Stimulated activated naive CD4-positive, alpha-beta T cell (primary cell): ENCODE results near the gene C11orf24.
"Not testable (repeated sequence)": the region's sequence is repeated elsewhere in the genome, so short reads cannot be mapped to it uniquely, and the experiment has no call there.

Source experiments
- DNase-seq, 6 experiments: peaks; one replicate each; lab custom pipeline; 2025; lab: John Stamatoyannopoulos, UW

Gene C11orf24

DNA sequence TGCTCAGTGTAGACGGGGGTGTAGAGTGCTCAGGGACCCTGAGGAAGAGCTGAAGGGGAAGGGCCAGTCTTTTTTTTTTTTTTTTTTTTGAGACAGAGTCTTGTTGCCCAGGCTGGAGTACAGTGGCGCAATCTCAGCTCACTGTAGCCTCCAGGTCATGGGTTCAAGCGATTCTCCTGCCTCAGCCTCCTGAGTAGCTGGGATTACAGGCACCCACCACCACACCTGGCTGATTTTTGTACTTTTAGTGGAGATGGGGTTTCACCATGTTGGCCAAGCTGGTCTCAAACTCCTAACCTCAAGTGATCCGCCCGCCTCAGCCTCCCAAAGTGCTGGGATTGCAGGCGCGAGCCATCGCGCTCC, 27.7 kb upstream of the C11orf24 start:
- DNase-seq = not testable (repeated sequence)

DNA sequence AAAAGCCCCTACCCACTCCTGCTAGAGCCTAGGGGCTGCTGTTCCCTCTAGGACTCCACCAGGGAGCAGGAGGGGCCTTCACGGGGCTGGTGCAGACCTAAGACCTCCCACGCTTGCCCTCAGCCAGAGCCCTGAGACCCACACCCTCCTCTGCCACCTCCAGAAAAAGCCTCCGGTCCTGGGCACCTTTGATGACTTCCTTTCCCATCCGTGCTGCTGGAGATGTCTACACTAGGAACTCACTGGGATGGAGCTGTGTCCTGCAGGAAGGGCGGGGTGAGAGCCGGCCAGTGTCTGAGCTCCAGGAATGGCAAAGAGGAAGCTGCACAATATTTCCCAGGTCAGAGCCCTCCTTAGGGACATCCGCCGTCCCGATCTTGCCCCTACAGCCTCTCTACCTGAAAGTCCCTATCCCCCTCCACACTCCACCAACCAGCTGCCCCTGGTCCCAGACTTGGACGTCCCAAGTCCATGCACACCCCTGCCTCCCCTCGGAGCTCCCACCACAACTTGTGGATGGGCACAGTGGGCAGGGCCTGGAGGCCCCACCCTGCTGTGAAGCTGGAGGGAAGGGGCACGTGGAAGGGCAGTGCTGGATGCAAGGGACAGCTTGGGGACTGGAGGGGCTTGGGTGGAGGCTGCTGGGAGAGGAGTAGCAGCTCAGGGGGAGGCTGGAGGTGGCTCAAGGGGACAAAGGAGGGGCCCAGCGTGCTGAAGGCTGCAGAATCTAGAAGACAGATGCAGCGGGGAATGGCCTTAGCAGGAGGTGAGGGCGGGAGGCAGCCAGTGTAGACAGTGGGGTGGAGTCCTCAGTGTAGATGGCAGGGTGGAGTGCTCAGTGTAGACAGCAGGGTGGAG, 27.1 kb upstream of the C11orf24 start:
- DNase-seq = no peak

GRCh38 chr11:68297812-68298658, 26.3 kb upstream of the C11orf24 start:
- DNase-seq = peak; percentile 34 to 76 (median 65)

DNA sequence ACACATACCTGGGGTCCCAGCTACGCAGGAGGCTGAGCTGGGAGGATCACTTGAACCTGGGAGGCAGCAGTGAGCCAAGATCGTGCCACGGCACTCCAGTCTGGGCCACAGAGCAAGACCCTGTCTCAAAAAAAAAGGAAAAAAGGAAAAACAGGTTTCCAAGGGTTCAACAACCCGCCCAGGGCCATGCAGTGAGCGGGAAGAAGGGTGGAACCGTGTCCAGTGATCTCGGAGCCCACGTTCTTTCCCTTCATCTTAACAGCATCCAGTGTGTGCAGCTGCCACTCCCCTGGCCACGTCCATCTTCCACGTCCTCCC, 25.7 kb upstream of the C11orf24 start:
- no peak for DNase-seq

- DNase-seq = no peak
These were observed 25.2 kb upstream of the C11orf24 start for GRCh38 chr11:68297052-68297378.

DNA sequence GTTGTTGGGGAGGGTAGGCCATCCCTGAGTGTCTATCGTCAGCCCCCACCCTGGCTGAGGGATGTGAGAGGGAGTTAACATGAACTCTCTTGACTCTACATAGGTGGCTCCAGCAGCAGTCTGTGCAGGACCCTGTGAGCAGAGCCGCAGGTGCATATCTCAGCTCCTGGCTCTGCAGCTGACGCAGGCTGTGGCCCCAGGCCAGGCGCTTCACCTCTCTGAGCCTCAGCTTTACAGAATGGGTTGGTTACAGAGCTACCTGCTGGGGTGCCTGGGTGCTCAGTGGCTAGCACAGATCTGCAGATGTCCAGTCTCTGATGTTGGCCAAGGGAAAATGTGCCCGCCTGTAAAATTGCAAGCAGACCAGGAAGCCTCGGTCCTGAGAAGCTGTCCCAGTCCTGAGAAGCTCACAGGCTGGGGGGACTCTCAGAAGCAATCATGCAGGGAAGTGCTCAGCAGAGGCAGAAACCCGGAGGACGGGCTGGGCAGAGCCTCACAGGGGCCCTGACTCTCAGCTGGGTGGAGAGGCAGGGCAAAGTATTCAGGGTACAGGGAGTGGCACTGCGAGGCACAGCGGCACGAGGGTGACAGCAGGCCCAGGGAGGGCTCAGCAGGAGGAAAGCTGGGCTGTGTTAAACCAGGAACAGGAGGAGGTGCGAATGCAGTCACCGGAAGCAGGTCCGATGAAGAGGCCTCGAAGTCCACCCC, 24.7 kb upstream of the C11orf24 start:
- DNase-seq = no peak

- no peak for DNase-seq
These were observed 24.2 kb upstream of the C11orf24 start for GRCh38 chr11:68295940-68296339.

GRCh38 chr11:68295271-68295670, 23.5 kb upstream of the C11orf24 start:
- no peak for DNase-seq

- no peak for DNase-seq
These were observed 21.9 kb upstream of the C11orf24 start for GRCh38 chr11:68293708-68294107.

- no peak for DNase-seq
These were observed 17.7 kb upstream of the C11orf24 start for GRCh38 chr11:68289456-68289855.

- DNase-seq = no peak
These were observed 15.6 kb upstream of the C11orf24 start for GRCh38 chr11:68287419-68287818.

GRCh38 chr11:68284588-68284987, 12.8 kb upstream of the C11orf24 start:
- not testable (repeated sequence) for DNase-seq

- no peak for DNase-seq
These were observed 11.1 kb upstream of the C11orf24 start for GRCh38 chr11:68282861-68283230.

DNA sequence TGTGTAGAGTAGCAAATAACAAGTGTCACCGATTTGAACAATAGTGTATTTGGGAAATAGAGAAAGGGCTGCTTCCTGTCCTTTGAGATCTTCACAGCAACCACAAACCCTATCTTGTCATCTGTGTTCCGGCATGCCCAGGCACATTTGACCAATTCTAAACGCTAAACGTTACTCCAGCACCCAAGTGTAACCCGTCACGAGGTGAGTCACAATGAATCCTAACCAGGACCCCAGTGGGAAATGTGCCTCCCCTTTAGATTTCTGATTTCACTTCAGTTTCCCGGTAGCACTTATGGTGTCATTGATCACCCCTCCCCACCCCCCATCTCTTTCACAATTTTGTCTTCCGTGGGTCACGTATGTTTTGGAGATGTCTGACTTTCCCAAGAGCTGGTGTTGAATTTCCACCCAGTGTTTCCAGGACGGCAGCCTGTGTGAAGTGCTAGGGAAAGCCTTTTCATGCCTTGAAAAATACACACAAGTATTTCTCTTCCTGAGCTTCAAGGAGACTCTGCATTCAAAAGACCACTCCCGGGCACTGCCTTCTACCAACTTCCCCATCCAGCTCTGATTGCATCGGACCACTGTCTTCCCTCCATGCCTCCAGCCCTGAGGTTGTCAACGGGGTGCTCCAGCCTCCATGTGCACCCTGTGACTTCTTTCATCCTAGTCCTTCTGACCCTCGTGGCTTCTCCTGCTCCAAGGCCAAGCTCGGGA, 10.5 kb upstream of the C11orf24 start:
- peak in 2 of 6 experiments; percentile 19 to 23 for DNase-seq

DNA sequence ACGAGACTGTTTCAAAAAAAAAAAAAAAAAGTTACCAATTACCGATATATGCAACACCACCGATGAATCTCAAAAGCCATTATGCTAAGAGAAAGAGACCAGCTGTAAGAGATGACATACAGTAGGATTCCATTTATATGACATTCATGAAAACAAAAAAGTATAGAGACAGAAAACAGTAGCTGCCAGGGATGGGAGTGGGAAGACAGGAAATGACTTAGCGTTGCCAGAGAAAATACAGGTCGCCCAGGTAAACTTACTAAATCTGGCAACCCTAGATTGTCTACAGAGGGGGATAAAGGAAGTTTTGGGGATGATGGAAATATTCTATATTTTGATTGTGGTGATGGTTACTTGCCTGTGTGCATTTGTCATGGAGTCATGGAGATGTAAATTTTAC, 7.9 kb upstream of the C11orf24 start:
- no peak for DNase-seq

- DNase-seq = no peak
These were observed 5.1 kb upstream of the C11orf24 start for GRCh38 chr11:68276861-68277260.

GRCh38 chr11:68275721-68276507, 4.1 kb upstream of the C11orf24 start:
- no peak for DNase-seq

- DNase-seq = no peak
These were observed 2.5 kb upstream of the C11orf24 start for GRCh38 chr11:68274306-68274705.

DNA sequence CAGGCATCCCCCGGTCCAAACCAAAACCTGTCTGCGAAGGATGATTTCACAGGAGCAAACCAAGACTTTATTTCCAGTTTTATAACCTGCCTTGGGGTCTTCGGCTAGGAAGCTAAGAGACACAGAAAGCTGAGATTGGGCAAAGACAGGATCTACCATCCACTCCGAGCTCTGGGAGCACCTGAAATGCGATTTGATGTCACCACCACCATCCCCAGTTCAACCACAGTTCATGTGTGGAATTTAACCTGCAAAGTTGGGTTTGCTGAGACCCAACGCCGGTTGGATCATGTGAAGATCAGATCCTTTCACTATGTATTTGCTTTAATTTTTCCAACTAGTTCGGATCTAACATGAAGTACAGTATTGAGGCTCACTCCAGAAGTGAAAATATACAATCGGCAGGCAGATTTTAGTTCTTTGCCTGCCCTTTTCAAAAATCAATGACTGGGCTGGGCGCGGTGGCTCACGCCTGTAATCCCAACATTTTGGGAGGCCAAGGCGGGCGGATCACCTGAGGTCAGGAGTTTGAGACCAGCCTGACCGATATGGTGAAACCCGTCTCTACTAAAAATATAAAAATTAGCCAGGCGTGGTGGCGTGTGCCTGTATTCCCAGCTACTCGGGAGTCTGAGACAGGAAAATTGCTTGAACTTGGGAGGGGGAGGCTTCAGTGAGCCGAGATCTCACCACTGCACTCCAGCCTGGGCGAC, 1.4 kb upstream of the C11orf24 start:
- DNase-seq = no peak

GRCh38 chr11:68271023-68271780, 571 bp downstream of the C11orf24 start:
- peak; percentile 26 to 67 (median 44) for DNase-seq
